Esophagus muscularis mucosa (tissue), 4 donors: ENCODE results near the gene TLR2. TPM values are rescaled to one million over a fixed set of nuclear protein-coding genes. Genes with fewer than 3 reads are reported as not detected.
A peak's percentile ranks its signal among the peaks of the same experiment; 100 is the strongest.

Source experiments
- DNase-seq: peaks from one replicate; pipeline ENCODE4 v3.0.0-alpha.2; 2017; ENCODE audit errors: extremely low spot score
- H3K27ac ChIP-seq, 4 donors: fragments of 200-600 bp; sonication (generic); replicated peaks in 1 of 4; 1 replicate in 3 of 4; 2 replicates in 1 of 4; pipeline ENCODE4 v1.5.1; 2016 to 2019; ENCODE audit warnings: mild to moderate bottlenecking in 1 of 4
- H3K27me3 ChIP-seq, 4 donors: fragments of 200-600 bp; sonication (generic); one replicate each; pipeline versions ENCODE4 v1.5.1 to v1.6.0; 2016 to 2019
- H3K36me3 ChIP-seq, 4 donors: fragments of 200-600 bp; sonication (generic); one replicate each; pipeline ENCODE4 v1.5.1; 2016 to 2019
- H3K4me1 ChIP-seq, 4 donors: fragments of 200-600 bp; sonication (generic); one replicate each; pipeline ENCODE4 v1.5.1; 2016 to 2019
- H3K4me3 ChIP-seq, 4 donors: fragments of 200-600 bp; sonication (generic); 1 replicate in 2 of 4; 2 replicates in 2 of 4; pipeline ENCODE4 v1.5.1; 2016 to 2019; ENCODE audit warnings: mild to moderate bottlenecking in 4 of 4, moderate library complexity in 1 of 4
- H3K9me3 ChIP-seq, 4 donors: fragments of 200-600 bp; sonication (generic); 1 replicate in 3 of 4; 2 replicates in 1 of 4; pipeline ENCODE4 v1.5.1; 2016 to 2019
- CTCF ChIP-seq, 3 experiments: fragments of 200-600 bp in 2 of 3; fragments of 450-650 bp in 1 of 3; sonication (generic) in 2 of 3; IDR thresholded peaks; one replicate each; pipeline ENCODE4 v1.5.1; 2017 to 2019; ENCODE audit warnings: antibody characterized with exemption in 3 of 3, mild to moderate bottlenecking in 2 of 3, moderate library complexity in 1 of 3
- EP300 ChIP-seq: sonication (generic); formaldehyde crosslinking; IDR thresholded peaks from one replicate; pipeline ENCODE4 v1.6.1; 2017; ENCODE audit warnings: antibody characterized with exemption
- POLR2A ChIP-seq: fragments of 450-650 bp; IDR thresholded peaks from one replicate; pipeline ENCODE4 v1.6.1; 2017; ENCODE audit warnings: antibody characterized with exemption, moderate library complexity, mild to moderate bottlenecking, low read depth
- POLR2AphosphoS5 ChIP-seq, 2 donors: sonication (generic); formaldehyde crosslinking; IDR thresholded peaks; one replicate each; pipeline ENCODE4 v1.6.1; 2017; ENCODE audit warnings: antibody characterized with exemption in 2 of 2
- WGBS: methylation state at CpG from one replicate; pipeline ENCODE4 v1.1.5; 2018; 5-methylcytosine and 5-hydroxymethylcytosine counted together
- intact Hi-C: fragments of 100-400 bp; cut with DNase I; formaldehyde crosslinking; loops from one replicate; pipeline ENCODE4 v1.15.1; 2023
- total RNA-seq, 4 donors: library from RNA; depleted of rRNA; stranded (reverse); fragments of >200 nt; gene quantifications; one replicate each; pipeline versions ENCODE4 v1.1.0 to v1.2.1, GENCODE V29; 2016

TLR2 gene
- total RNA-seq, 4 donors from 2014 or later, result 5.6 to 39.8 (median 8.8) TPM

GRCh38 chr4:153745651-153746050 lies 61.6 kb downstream of the TLR2 start:
- Histone ChIP-seq H3K27ac (no peak overlapping the region), H3K4me1 (peaks cover 0 to 4% (median 0%) of the 10 kb centered on the region in 4 donors), H3K9me3 (peaks cover 0 to 8% (median 7%) of the 10 kb centered on the region in 4 donors), H3K27me3 (no peaks in the 10 kb centered on the region), H3K4me3 (no peak overlapping the region), H3K36me3 (no peaks in the 10 kb centered on the region)
- TF ChIP-seq POLR2AphosphoS5 (IDR thresholded peaks at IDR 0.05), result no peak
- TF ChIP-seq EP300, result no peak
- intact Hi-C loops, result loop anchor here (5.0 kb wide), 1 partner anchor 113 kb away; no protein-coding TSS in a partner anchor
- DNase-seq, result no peak

GRCh38 chr4:153747406-153747955 lies 63.4 kb downstream of the TLR2 start:
- intact Hi-C loops, result loop anchor here (5.0 kb wide), 1 partner anchor 115 kb away; no protein-coding TSS in a partner anchor
- H3K27me3 ChIP-seq, result no peaks in the 10 kb centered on the region
- peaks cover 0 to 4% (median 0%) of the 10 kb centered on the region in 4 donors for H3K4me1 ChIP-seq
- no peak for DNase-seq
- no peak overlapping the region for H3K4me3 ChIP-seq
- no peak overlapping the region for H3K27ac ChIP-seq
- WGBS, result 81% methylated on average over 4 of the region's 4 CpGs
- TF ChIP-seq POLR2AphosphoS5 (IDR thresholded peaks at IDR 0.05), result no peak
- TF ChIP-seq POLR2A, result no peak
- TF ChIP-seq CTCF (IDR thresholded peaks at IDR 0.05), result no peak
- no peak for TF ChIP-seq EP300
- H3K9me3 ChIP-seq, result no peaks in the 10 kb centered on the region
- H3K36me3 ChIP-seq, result no peaks in the 10 kb centered on the region

GRCh38 chr4:153748378-153748777 lies 64.3 kb downstream of the TLR2 start:
- Histone ChIP-seq H3K27me3 (no peaks in the 10 kb centered on the region), H3K9me3 (no peaks in the 10 kb centered on the region), H3K4me3 (no peak overlapping the region), H3K4me1 (peaks cover 0 to 4% (median 0%) of the 10 kb centered on the region in 4 donors), H3K27ac (no peak overlapping the region), H3K36me3 (no peaks in the 10 kb centered on the region)
- DNase-seq, result no peak
- TF ChIP-seq POLR2AphosphoS5 (IDR thresholded peaks at IDR 0.05) (no peak), CTCF (IDR thresholded peaks at IDR 0.05) (no peak), POLR2A (no peak), EP300 (no peak)
- intact Hi-C loops, result loop anchor here (5.0 kb wide), 1 partner anchor 116 kb away; no protein-coding TSS in a partner anchor
- WGBS, result 68% methylated on average over 6 of the region's 6 CpGs

- H3K36me3 ChIP-seq, result no peaks in the 10 kb centered on the region
- H3K27me3 ChIP-seq, result no peaks in the 10 kb centered on the region
- no peaks in the 10 kb centered on the region for H3K9me3 ChIP-seq
- 41% methylated on average over 5 of the region's 5 CpGs for WGBS
- peaks cover 0 to 4% (median 0%) of the 10 kb centered on the region in 4 donors for H3K4me1 ChIP-seq
- H3K27ac ChIP-seq, result no peak overlapping the region
- intact Hi-C loops, result no loop called here
- no peak overlapping the region for H3K4me3 ChIP-seq
- TF ChIP-seq POLR2AphosphoS5 (IDR thresholded peaks at IDR 0.05) (no peak), CTCF (IDR thresholded peaks at IDR 0.05) (peak; percentile 58 to 63 (median 60))
- no peak for DNase-seq
Measured at GRCh38 chr4:153750197-153750817, 66.2 kb downstream of the TLR2 start.

- DNase-seq, result no peak
- no peak for TF ChIP-seq EP300
- no peak for TF ChIP-seq CTCF (IDR thresholded peaks at IDR 0.05)
- TF ChIP-seq POLR2A, result no peak
- no peak for TF ChIP-seq POLR2AphosphoS5 (IDR thresholded peaks at IDR 0.05)
- 77% methylated on average over 2 of the region's 2 CpGs for WGBS
- intact Hi-C loops, result no loop called here
- H3K9me3 ChIP-seq, result no peaks in the 10 kb centered on the region
- H3K4me3 ChIP-seq, result no peak overlapping the region
- peaks cover 0 to 20% (median 9%) of the 10 kb centered on the region in 4 donors for H3K27me3 ChIP-seq
- no peak overlapping the region for H3K27ac ChIP-seq
- peaks cover 3 to 13% (median 12%) of the 10 kb centered on the region in 4 donors for H3K4me1 ChIP-seq
- no peaks in the 10 kb centered on the region for H3K36me3 ChIP-seq
Measured at GRCh38 chr4:153755186-153755585, 71.1 kb downstream of the TLR2 start.

Other genes starting within 250 kb of the TLR2 start
- 10 to 100 TPM; 10.3 to 16.3 (median 12.1) TPM for gene TMEM131L, start 217.9 kb upstream of the TLR2 start, total RNA-seq
- gene RNF175, start 75.7 kb downstream of the TLR2 start, total RNA-seq, result 1 to 10 TPM in 1 of 4 donors, under 1 TPM in 2, not detected in 1; 0.19 to 1.4 (median 0.50) TPM
- 10 to 100 TPM; 22.7 to 38.2 (median 23.6) TPM for gene SFRP2, start 104.8 kb downstream of the TLR2 start, total RNA-seq